ENCODE data around the gene KLK12.
"Not testable (repeated sequence)": the region's sequence is repeated elsewhere in the genome, so short reads cannot be mapped to it uniquely, and the experiment has no call there.

The KLK12 gene

DNA sequence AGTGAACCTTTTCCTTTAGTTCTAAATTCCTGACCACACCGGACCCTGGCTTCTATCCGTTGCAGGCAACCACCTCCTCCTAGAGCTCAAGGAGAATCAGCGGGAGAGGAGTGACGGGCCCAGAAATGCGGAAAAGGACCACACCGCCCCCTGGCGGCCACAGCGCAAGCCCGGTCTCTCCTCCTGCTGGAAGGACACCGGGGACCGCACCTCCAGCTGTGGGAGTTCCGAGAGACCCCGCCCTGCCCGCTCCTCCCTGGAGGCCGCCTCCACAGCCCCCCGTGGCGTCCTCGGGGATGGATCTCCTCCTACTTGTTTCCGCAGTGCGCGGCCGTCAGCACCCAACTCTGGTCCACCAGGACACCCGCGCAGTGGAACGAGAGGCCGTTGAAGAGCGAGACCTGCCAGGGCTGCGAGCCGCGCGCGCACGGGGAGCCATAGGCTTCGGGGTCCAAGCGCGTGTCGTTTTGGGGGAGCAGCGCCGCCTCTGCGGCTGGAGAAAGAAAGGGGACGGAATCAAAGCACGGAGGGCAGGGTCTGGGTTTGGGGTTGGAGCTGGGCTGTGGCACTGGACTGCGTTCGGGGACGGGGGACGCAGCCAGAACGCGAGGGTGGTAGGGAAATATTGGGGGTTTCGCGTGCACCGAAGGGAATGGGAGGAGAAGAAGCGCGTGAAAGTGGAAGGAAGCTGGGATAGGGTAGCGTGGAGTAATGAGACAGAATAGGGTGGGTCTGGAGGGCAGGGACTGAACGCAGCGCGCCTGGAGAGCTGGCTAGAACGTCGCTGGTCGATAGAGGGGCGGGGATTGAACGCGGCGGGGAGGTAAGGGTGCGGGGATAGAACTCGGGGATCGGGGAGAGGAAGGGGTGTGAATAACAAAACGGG lies 17.8 kb downstream of the KLK12 start:
- in situ Hi-C loops (cut with MboI; ENCODE audit: low sequenced_read_pairs): no loop called here

DNA sequence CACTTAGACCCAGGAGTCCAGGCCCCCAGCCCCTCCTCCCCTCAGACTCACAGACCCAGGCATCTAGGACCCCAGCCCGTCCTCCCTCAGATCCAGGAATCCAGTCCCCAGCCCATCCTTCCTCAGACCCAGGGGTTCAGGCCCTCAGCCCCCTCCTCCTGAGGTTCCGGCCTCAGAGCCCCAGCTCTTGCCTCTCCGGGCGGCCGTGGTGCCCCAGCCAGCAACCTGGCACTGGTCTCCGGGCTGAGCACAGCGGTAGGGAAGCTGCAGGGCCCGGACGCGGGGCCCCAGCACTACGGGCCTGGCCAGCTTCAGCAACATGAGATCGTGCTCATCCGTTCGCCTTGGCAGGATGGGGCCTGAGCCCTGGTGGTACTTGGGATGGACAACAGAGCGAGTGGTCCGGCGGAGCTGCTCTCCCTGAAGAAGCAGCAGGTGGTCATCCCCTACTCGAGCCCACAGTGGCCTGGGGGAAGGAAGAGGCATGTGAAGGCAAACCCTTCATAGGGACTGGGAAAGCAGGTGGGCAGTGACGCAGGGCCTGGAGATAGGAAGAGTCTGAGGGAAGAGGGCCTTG lies 19.0 kb downstream of the KLK12 start:
- in situ Hi-C loops (cut with MboI; ENCODE audit: low sequenced_read_pairs): no loop called here

DNA sequence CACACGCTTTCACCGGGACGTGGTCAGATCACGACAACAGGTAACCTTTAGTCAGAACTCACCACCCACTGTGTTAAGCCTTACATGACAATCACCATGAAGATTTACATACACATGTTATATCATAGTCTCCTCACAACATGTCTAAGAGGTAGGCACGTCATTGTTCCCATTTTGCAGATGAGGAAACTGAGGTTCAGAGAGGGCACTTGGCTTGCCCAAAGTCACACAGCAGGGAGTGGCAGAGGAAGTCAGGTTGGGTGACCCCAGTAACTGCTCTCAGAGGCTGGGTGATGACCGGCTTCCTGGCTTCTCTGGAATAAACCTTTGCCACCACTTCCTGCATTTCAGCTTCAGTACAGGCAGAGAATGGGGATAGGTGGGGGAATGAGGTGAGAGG lies 20.6 kb downstream of the KLK12 start:
- in situ Hi-C loops (cut with MboI; ENCODE audit: low sequenced_read_pairs): no loop called here

DNA sequence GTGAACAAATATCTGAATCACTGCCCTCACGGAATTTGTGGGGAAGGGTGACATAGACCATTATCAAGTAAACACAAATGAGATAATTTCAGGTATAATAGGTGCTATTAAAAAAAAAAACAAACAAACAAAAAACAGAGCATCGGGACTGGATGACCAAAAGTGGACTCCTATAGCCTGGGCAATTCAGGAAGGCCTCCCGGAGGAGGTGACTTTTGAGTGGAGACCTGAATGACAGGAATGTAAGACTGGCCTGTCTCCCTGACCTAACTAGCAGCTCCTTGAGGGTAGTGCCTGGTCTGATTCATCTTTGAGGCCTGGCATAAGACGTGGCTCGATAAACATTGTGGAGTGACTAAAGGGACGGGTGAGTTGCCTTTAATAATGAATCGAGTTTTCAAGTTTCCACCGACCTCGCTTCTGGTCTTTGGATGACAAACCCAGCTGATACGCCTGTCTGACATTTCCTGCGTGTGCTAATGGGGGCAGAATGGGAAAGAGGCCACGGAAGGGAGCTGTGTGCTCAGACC lies 22.1 kb downstream of the KLK12 start:
- in situ Hi-C loops (cut with MboI; ENCODE audit: low sequenced_read_pairs): no loop called here

DNA sequence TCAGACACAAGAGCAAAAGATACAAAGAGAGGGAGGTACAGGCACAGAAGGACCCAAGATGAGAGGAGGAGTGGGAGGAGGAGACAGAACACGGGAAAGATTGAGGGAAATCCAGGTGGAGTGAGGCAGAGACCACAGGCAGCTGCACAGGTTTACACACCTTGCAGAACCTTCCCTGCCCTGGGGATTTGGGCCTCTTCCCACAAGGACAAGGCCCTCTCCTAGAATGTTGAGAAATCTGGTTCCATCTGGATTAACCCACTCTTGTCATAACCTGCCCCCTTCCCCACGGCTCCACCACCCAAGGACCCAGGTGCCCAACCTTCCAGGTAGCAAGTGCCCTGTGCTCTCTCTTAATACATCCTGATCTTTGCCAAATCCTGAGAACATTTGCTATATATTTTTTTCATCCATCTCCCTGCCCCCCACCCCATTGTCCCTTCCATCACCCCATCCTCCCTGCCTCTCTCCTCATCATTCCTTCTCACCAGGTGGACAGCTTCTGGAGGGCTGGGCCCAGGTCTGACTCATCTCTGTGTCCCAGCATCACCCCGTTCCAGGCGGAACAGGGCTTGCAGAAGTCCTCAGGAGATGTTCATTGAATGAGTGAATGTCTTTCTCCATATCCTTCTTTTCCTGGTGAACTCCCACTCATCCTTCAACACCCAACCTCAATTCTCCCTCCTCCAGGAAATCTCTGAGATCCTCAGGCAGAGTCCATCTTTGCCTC lies 24.6 kb downstream of the KLK12 start:
- in situ Hi-C loops (cut with MboI; ENCODE audit: low sequenced_read_pairs): no loop called here

DNA sequence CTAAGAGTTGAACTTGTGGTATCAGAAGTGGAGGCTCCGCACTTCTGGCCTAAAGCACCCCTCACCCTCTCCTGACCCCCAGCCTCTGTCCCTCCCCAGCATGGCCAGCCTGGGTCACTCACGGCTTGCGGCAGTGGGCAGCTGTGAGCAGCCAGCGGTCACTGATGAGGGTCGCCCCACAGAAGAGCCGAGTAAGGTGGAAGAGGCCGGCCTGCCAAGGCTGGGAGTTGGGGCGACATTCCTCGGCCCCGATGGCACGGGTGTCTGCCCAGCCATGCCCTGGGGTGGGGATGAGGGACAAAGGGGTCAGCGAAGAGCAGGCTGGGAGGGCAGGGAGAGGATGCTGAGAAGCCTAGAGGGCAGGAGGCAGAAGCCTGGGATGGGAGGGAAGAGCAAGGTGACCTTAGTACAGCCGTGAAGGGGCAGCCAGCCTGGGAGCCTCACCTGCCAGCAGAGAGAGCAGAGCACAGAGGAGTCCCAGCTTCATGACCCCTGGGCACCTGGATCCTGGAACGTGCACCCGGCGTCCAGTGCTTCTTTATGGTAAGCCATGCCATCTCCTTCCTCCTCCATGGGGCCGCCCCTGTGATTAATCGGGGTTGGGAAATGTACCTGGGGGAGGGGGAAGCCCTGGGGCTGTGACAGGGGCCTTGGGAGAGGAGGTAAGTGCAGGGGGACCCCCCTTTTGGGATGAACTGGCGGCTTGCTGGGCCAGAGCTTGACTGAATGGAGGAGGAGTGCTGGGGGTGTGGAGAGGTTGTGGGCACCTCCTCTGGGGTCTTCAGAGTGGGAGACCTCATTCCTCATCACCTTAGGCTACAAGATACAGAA lies 25.5 kb downstream of the KLK12 start:
- in situ Hi-C loops (cut with MboI; ENCODE audit: low sequenced_read_pairs): no loop called here

DNA sequence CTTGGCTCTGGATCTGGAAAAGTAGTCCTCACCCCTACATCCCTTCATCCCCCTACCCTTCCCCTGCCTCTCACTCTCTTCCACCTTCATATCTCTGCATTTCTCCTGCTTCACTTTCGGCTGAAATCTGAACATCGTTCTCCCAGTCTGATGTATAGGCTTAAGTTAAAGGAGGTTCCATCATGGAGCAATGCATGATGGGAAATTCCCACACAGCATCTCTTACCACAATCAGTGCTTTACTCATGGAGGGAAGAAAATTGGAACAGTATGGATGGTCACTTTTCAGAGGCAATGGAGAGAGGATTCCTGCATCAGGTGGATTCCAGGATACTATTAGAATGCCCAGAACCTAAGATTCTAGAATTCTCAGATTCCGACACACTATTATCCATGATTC lies 27.3 kb downstream of the KLK12 start:
- in situ Hi-C loops (cut with MboI; ENCODE audit: low sequenced_read_pairs): no loop called here

DNA sequence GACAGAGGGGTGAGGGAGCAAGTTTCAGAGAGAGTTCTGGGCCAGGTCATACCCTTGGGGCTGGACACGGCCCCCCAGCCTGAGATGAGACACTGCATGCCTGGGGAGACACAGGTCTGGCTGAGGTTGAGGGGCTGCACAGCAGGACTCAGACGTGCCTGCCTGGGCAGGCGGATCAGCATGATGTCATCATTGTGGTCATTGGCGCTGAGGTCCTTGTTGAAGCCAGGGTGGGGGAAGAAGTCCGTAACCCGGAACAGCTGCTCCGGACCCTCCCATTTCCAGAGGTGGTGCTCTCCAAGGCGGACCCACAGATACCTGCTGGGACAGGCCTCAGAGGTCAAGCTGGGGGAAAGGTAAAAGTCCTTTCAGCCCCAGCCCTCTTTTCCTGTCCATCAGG lies 28.4 kb downstream of the KLK12 start:
- in situ Hi-C loops (cut with MboI; ENCODE audit: low sequenced_read_pairs): no loop called here

DNA sequence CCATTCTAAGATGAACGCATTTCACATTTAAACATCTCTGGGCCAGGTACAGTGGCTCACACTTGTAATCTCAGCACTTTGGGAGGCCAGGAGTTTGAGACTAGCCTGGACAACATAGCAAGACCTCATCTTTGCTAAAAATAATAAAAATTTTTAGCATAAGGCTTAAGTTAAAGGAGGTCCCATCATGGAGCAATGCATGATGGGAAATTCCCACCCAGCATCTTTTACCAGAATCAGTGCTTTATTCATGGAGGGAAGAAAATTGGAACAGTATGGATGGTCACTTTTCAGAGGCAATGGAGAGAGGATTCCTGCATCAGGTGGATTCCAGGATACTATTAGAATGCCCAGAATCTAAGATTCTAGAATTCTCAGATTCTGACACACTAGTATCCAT lies 29.6 kb downstream of the KLK12 start:
- in situ Hi-C loops (cut with MboI; ENCODE audit: low sequenced_read_pairs): no loop called here

DNA sequence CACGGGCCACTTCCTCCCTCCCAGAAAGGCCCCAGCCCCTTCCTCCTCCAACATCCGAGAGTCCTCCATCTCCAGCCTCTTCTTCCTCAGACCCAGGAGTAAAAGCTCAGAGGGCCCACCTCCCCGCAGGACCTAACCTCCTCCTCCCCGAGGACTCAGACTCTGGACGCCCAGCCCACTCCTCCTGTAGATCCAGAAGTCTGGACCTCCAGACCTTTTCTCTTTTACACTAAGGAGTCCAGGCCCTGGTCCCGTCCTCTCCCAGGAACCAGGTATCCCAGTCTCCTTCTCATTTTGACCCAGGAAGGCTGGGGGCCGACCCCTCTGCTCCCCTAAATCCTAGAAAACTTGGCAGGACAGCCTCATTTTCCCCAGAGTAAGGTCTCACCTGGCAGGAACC lies 31.5 kb downstream of the KLK12 start:
- in situ Hi-C loops (cut with MboI; ENCODE audit: low sequenced_read_pairs): no loop called here

DNA sequence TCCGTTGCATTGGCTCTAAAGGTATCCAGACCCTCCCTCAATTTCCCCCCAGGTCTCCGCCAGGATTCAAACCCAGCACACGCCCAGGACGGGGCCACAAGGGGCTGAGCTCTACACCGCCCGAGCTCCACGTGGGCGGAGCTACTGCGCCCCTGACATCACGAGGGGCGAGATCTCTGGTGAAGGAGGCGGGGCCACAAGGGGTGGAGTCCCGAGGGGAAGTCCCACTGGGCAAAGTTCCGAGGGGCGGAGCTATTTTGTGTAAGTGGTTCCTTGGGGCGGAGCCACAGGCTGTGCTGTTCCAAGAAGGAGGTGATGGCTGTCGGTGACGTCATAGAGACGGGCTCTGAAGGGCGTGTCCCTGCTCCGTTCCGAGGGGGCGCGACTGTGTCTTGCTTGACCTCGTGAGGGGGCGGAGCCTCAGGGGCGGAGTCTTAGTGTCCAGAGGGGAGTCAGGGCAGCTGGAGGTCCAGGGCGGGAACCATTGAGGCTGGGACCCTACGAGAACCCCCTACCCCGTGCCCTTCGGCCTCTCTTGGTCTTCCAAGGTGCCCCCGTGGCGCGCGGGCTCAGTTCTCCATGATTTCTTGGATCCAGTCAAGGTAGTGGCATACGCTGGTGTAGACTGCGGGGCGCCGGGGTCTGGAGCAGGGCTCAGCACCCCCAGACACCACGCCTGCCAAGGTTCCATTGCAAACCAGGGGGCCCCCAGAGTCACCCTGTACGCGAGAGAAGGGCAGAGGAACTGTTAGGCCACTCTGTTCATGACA lies 32.1 kb downstream of the KLK12 start:
- in situ Hi-C loops (cut with MboI; ENCODE audit: low sequenced_read_pairs): no loop called here

DNA sequence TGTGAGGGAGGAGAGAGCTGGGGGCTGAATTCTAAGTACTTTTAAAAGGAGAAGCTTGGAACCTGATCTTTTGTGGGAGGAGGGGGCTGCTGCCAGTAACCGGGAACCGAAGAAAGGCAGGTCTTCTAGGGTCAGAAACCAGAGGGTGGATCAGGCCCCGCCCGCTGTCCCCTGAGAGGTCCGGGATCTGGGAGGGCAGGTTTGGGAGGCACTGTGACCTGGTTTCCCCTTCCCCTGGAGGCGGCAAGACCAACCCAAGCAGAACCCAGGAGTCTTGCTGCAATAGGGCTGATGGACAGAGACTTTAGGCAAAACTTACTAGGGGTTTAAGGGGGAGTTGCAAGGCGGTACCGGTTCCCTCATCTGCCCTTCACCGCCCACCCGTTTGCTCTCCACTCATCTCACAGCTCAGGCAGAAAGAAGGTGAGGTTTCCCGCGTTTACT lies 32.7 kb downstream of the KLK12 start:
- in situ Hi-C loops (cut with MboI; ENCODE audit: low sequenced_read_pairs): no loop called here

DNA sequence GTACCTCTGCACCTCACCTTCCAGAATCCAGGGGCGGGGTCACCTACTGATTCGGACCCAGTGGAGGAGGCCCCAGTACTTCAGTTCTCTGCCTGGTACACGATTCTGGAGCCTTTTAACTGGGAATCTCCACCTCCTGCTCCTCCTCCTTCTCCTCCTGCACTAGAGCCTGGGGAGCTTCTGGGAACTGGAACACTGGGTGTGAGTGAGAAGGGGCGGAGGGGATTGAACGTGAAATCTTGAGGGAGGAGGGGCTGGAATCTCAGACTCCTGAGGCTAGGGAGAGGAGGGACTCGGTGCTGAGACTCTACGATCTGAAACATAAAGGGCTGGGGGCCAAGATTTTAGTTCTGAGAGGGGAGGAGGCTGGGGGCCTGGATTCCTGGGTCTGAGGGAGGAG lies 33.3 kb downstream of the KLK12 start, which contains the start of gene KLK8:
TSS of gene KLK8 (minus strand) at position 90 of the 400 bp plus-strand sequence. CDS start 437 bp downstream, outside the sequence.
- in situ Hi-C loops (cut with MboI; ENCODE audit: low sequenced_read_pairs): no loop called here

DNA sequence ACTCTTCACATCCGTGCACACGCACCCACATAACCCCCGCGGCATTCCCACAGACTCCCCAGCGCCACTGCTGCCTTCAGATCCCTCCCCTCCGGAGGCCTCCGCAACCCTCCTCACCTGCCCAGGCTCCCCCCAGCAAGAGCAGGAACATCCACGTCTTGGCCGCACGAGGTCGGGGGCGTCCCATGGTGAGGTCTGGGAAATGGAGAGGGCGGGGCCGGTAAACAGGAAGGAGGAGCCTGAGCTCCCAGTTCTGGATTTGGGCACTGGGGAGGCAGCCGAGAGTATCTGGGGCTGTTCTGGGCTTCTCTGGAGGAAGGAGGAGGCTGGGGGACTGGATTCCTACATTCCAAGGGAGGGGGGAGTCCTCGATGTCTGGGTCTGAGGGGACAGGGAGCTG lies 33.8 kb downstream of the KLK12 start:
- in situ Hi-C loops (cut with MboI; ENCODE audit: low sequenced_read_pairs): no loop called here

DNA sequence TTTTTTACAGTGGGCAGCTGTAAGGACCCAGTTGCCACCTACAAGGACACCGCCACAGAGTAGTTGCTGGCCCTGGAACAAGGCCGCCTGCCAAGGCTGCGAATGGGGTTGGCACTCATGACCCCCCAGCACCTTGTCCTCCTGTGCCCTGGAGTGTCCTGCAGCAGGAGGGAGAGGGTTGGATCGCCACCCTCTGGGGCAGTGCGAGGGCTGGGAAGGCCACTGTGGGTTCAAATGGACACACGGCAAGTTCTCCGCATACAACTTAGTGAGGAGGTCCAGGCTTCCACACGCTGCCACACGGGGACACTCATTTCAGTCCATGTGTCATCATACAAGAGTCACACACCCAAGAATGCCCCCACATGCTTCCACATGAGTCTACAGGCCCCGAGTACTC lies 34.4 kb downstream of the KLK12 start:
- in situ Hi-C loops (cut with MboI; ENCODE audit: low sequenced_read_pairs): no loop called here

DNA sequence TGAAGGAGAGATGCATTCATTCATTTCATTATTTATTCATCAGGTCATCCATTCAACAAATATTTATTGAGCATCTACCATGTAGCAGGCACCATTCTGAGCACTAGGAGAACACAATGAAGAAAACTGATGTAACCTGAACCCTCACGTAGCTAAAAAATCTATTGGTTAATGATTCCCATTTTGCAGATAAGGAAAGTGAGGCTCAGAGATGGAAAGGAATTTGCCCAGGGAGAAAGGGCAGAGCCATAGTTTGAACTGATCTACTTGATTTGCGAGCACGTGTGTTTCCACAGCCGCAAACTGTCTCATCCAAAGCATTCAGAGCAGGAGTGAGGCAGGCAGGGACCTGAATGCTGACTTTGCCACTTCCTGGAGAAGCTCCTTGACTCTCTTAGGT lies 36.1 kb downstream of the KLK12 start:
- in situ Hi-C loops (cut with MboI; ENCODE audit: low sequenced_read_pairs): no loop called here

DNA sequence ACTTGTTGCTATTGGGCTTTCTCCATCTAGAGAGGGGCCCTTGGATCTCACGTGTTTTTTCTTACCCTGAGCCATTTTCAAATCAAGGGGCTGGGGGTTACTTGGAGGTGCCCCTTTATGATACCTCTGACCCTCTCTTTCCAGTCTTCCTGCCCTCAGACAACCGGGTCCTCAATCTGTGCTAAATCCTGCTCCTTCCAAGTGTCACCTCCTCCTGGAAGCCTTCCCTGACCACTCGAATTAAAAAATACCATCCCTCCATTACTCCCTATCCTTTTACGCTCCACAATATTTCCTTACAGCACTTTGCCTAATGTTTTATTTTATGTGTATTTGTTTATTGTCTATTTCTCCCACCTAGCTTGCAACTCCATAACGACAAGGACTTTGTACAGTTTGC lies 36.7 kb downstream of the KLK12 start:
- in situ Hi-C loops (cut with MboI; ENCODE audit: low sequenced_read_pairs): no loop called here

DNA sequence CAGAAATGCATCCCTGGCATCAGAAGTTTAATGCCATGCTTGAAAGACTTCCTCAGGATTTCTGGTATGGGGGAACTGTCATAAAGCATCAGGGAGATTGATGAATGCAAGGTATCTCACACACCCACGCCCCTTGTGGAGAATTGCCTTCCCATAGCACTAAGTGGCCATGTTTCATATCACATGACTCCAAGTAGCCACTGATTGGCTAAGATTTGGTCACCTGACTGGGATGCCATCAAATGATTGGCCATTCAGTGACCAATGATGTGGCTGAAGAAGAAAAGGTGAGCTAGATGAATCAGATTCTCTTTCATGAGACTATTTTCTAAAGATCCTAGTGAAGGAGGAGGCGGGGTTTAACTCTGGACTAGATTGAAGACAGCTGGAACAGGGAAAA lies 40.7 kb downstream of the KLK12 start:
- in situ Hi-C loops (cut with MboI; ENCODE audit: low sequenced_read_pairs): no loop called here

DNA sequence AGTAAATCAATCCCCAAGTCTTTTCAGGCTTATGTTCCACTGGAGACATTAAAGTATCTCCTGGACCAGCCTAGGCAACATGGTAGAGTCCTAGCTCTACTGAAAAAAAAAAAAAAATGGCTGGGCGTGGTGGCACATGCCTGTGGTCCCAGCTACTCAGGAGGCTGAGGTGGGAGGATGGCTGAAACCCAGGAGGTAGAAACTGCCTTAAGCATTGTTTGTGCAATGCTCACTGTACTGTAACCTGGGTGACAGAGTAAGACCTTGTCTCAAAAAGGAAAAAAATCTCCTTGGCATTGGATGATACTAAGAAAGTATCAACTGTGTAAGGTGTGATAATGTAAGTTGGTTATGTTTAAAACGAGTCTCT lies 42.2 kb downstream of the KLK12 start:
- in situ Hi-C loops (cut with MboI; ENCODE audit: low sequenced_read_pairs): no loop called here

DNA sequence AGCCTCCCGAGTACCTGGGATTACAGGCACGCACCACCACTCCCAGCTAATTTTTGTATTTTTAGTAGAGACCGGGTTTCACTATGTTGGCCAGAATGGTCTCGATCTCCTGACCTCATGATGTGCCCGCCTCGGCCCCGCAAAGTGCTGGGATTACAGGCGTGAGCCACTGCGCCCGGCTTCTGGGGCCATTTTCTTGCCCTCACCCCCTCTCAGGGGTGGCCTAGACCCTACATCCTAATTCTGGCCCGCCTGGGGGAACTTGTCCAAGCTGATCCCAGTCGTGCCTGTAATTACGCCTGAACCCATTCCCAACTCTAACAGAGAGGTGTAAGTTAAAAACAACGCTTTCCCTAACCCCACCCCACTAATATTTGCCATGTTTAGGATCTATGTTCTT lies 50.4 kb downstream of the KLK12 start:
- in situ Hi-C loops (cut with MboI; ENCODE audit: low sequenced_read_pairs): not testable (repeated sequence)

Data from hTERT RPE-1 (cell line).